ENCODE data around the gene DMC1.

Gene DMC1

GRCh38 chr22:38567531-38568285 is 2.3 kb downstream of the DMC1 start:
- DNase-seq = no peak

GRCh38 chr22:38566726-38567504 is 3.1 kb downstream of the DMC1 start:
- DNase-seq = peak in 1 of 14 donors; percentile 77

- DNase-seq = no peak
These were observed 4.5 kb downstream of the DMC1 start for GRCh38 chr22:38565441-38565840.

GRCh38 chr22:38564669-38565068 is 5.3 kb downstream of the DMC1 start:
- no peak for DNase-seq

- DNase-seq = no peak
These were observed 15.7 kb downstream of the DMC1 start for GRCh38 chr22:38554281-38554680.

- DNase-seq = no peak
These were observed 20.7 kb downstream of the DMC1 start for GRCh38 chr22:38549101-38549894.

GRCh38 chr22:38540701-38541100 is 29.3 kb downstream of the DMC1 start:
- DNase-seq = no peak

GRCh38 chr22:38531251-38531938 is 38.6 kb downstream of the DMC1 start:
- DNase-seq = no peak

- DNase-seq = no peak
These were observed 45.6 kb downstream of the DMC1 start for GRCh38 chr22:38524429-38524828.

- no peak for DNase-seq
These were observed 46.5 kb downstream of the DMC1 start for GRCh38 chr22:38523479-38523878.

GRCh38 chr22:38523029-38523428 is 47.0 kb downstream of the DMC1 start:
- no peak for DNase-seq

- no peak for DNase-seq
These were observed 50.3 kb downstream of the DMC1 start for GRCh38 chr22:38519453-38520250.

GRCh38 chr22:38518620-38519019 is 51.4 kb downstream of the DMC1 start:
- no peak for DNase-seq

- DNase-seq = no peak
These were observed 56.9 kb downstream of the DMC1 start for GRCh38 chr22:38513063-38513462.

GRCh38 chr22:38510416-38510970 is 59.5 kb downstream of the DMC1 start:
- DNase-seq = no peak

- DNase-seq = peak; percentile 54 to 98 (median 94)
These were observed 63.6 kb downstream of the DMC1 start, which contains the start of gene DDX17 for GRCh38 chr22:38506118-38506962. Gene DDX17, minus strand, starts transcription at chr22:38506311.

- peak; percentile 30 to 95 (median 82) for DNase-seq
These were observed 64.4 kb downstream of the DMC1 start for GRCh38 chr22:38505541-38506117.

- DNase-seq = peak in 3 of 14 donors; percentile 12 to 15 (median 14)
These were observed 65.0 kb downstream of the DMC1 start for GRCh38 chr22:38504731-38505540.

GRCh38 chr22:38503021-38503420 is 67.0 kb downstream of the DMC1 start:
- no peak for DNase-seq
